Kidney (tissue), 14 donors: ENCODE measurements around the gene IQCN. TPM values are rescaled to one million over a fixed set of nuclear protein-coding genes. Genes with fewer than 3 reads are reported as not detected.

Source experiments
- DNase-seq, 5 donors: peaks; one replicate each; pipeline ENCODE4 v3.0.0-alpha.2; 2013 to 2020
- FAIRE-seq: peaks from 2 replicates; lab custom pipeline; 2012; peaks lifted over from hg19 to GRCh38; lab: Jason Lieb, UNC
- H3K27ac ChIP-seq, 2 donors: one replicate each; pipeline ENCODE4 v1.7.0; 2013; ENCODE audit warnings: low read depth in 2 of 2, low read length in 2 of 2, inconsistent platforms in 1 of 2
- H3K27me3 ChIP-seq: one replicate; pipeline ENCODE4 v1.7.1; 2013; ENCODE audit warnings: low read length, inconsistent platforms; ENCODE audit not compliant: control insufficient read depth, insufficient read depth
- H3K36me3 ChIP-seq, 3 donors: one replicate each; pipeline versions ENCODE4 v1.7.0 to v1.7.1; 2013; ENCODE audit warnings: low read length in 3 of 3, control low read depth in 1 of 3, inconsistent platforms in 1 of 3; ENCODE audit not compliant: insufficient read depth in 3 of 3, control insufficient read depth in 2 of 3
- H3K4me1 ChIP-seq, 3 donors: one replicate each; pipeline versions ENCODE4 v1.7.0 to v1.7.1; 2013; ENCODE audit warnings: low read length in 3 of 3, inconsistent platforms in 1 of 3, low read depth in 1 of 3; ENCODE audit not compliant: control insufficient read depth in 2 of 3, insufficient read depth in 2 of 3
- H3K4me3 ChIP-seq, 3 donors: one replicate each; pipeline versions ENCODE4 v1.7.0 to v1.8.1; 2013; ENCODE audit warnings: low read length in 3 of 3, control low read depth in 1 of 3, inconsistent platforms in 1 of 3
- H3K9ac ChIP-seq, 3 donors: one replicate each; pipeline versions ENCODE4 v1.7.0 to v1.7.1; 2013; ENCODE audit warnings: low read length in 3 of 3, control low read depth in 1 of 3, inconsistent platforms in 1 of 3
- H3K9me3 ChIP-seq, 3 donors: one replicate each; pipeline versions ENCODE4 v1.7.0 to v1.7.1; 2013; ENCODE audit warnings: low read length in 3 of 3, control low read depth in 1 of 3, inconsistent platforms in 1 of 3; ENCODE audit not compliant: control insufficient read depth in 2 of 3, insufficient read depth in 1 of 3
- intact Hi-C: fragments of 100-400 bp; cut with DNase I; formaldehyde crosslinking; loops from one replicate; pipeline ENCODE4 v1.11.1; 2022
- polyA plus RNA-seq: library from polyadenylated mRNA; stranded (reverse); fragments of 350-450 nt; fragmentation: Illumina TruSeq; extraction: RNeasy Lipid Tissue Mini Kit (QIAGEN cat#74804); gene quantifications from one replicate; pipeline ENCODE4 v1.2.3, GENCODE V29; 2014; ENCODE audit warnings: low read depth, low replicate concordance; ENCODE audit not compliant: insufficient read depth
- total RNA-seq: library from RNA; stranded (reverse); fragmentation: NEBNext Ultra II Directional; extraction: Animal tissue kit (Norgen Biotek cat#: 25700); gene quantifications from one replicate; pipeline ENCODE4 v1.2.1, GENCODE V29; 2021
- TF ChIP-seq, protein P1 (sequence below): IDR thresholded peaks from 3 replicates; pipeline ENCODE4 v1.5.1; 2012; ENCODE audit warnings: mild to moderate bottlenecking, moderate library complexity, borderline replicate concordance; ENCODE audit not compliant: insufficient read depth; ENCODE audit errors: extremely low read depth
- donor health status: control.
- donor health status: control.
- donor health status: control.
- donor health status: control.
- donor health status: control.
- donor health status: DM: yes; HTN: yes; CAD: no.
- donor health status: Normal renal cell carcinoma (clear cell type).

IQCN gene
- total and polyA plus RNA-seq, 2 donors from 2014 or later = 0.82 to 6.3 TPM

- Histone ChIP-seq H3K9ac (no peak overlapping the region), H3K9me3 (no peaks in the 10 kb centered on the region), H3K4me1 (no peaks in the 10 kb centered on the region), H3K27ac (no peak overlapping the region), H3K36me3 (peaks cover 0 to 17% (median 2%) of the 10 kb centered on the region in 3 donors), H3K4me3 (no peak overlapping the region), H3K27me3 (no peaks in the 10 kb centered on the region)
- TF ChIP-seq, protein P1, sequence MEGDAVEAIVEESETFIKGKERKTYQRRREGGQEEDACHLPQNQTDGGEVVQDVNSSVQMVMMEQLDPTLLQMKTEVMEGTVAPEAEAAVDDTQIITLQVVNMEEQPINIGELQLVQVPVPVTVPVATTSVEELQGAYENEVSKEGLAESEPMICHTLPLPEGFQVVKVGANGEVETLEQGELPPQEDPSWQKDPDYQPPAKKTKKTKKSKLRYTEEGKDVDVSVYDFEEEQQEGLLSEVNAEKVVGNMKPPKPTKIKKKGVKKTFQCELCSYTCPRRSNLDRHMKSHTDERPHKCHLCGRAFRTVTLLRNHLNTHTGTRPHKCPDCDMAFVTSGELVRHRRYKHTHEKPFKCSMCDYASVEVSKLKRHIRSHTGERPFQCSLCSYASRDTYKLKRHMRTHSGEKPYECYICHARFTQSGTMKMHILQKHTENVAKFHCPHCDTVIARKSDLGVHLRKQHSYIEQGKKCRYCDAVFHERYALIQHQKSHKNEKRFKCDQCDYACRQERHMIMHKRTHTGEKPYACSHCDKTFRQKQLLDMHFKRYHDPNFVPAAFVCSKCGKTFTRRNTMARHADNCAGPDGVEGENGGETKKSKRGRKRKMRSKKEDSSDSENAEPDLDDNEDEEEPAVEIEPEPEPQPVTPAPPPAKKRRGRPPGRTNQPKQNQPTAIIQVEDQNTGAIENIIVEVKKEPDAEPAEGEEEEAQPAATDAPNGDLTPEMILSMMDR = no peak
- DNase-seq = no peak
- intact Hi-C loops = no loop called here
- FAIRE-seq = no peak
Measured at GRCh38 chr19:18261474-18261873, 12.8 kb downstream of the IQCN start.

DNA sequence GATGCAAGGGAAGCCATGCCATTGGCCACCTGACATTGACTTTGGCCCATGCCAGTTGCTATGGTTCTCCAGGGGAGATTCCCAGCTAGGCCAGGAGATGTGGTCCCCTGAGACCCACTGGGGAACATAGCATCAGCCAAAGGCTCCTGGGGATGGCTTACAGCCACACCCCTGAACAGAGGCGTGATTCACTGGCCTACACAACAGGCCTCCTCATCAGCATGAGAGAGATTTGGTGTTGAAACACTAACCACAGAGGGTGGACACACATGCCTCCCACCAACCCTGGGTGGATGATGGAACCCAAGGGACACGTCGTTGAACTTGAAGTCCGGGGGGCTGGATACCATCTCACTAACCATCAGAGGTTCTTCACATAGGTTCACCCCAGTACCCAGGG, 14.4 kb downstream of the IQCN start:
- DNase-seq = no peak
- intact Hi-C loops = loop anchor here (10.0 kb wide), 1 partner anchor 65 kb away; the partner anchor contains the start of gene MPV17L2
- H3K9me3 ChIP-seq = no peaks in the 10 kb centered on the region
- H3K27me3 ChIP-seq = no peaks in the 10 kb centered on the region
- FAIRE-seq = no peak
- no peak overlapping the region for H3K27ac ChIP-seq
- no peak overlapping the region for H3K9ac ChIP-seq
- TF ChIP-seq, protein P1 = no peak
- no peaks in the 10 kb centered on the region for H3K4me1 ChIP-seq
- H3K36me3 ChIP-seq = peaks cover 0 to 11% (median 0%) of the 10 kb centered on the region in 3 donors
- H3K4me3 ChIP-seq = no peak overlapping the region

DNA sequence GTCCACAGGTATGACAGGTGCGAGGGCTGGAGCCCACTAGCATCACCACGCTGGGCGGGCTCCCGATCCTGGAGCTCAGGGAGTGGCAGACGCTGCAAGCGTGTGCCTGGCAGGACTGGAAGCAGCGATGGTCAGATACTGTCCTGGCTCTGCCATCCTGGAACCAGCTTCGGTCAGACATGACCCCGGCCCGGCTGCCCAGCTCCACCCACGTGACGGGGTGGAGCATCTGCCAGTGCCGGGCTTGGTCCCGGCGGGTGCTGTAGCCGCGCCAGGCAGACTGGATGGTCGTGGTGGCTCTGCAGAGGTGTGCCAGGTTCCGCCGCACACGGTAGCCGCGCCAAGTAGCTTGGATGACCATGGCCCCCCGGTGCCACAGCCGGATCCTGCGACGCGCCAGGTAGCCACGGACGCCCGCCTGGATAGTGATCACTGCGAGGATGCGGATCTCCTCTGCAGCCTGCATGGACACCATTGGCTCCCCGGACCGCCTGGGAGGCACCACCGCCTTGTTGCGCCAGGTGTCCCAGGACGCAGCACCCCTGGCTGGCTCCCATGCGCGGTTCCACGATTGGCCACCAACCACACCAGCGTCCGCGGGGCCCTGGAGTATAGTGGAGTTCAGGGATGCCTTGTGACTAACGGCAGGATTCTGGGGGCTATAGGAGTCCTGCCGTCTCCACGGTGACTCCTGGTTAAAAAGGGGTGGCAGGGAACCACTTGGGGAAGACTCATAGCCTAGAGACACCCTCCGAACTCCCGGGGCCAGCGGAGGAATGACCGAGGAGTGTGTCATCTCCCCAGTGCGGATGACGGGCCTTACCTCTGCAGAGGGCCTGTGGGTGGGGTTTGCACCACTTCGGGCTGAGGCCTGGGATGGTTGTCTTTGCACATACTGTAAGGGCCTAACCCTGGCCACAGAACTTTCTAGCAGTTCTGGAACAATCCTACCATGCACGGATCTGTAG, 16.5 kb downstream of the IQCN start:
- TF ChIP-seq, protein P1 = no peak
- DNase-seq (no peak), FAIRE-seq (no peak)
- no peaks in the 10 kb centered on the region for H3K27me3 ChIP-seq
- H3K4me1 ChIP-seq = no peaks in the 10 kb centered on the region
- H3K36me3 ChIP-seq = peaks cover 0 to 6% (median 0%) of the 10 kb centered on the region in 3 donors
- intact Hi-C loops = loop anchor here (10.0 kb wide), 1 partner anchor 63 kb away; the partner anchor contains the start of gene MPV17L2
- H3K9ac ChIP-seq = no peak overlapping the region
- no peak overlapping the region for H3K27ac ChIP-seq
- H3K4me3 ChIP-seq = no peak overlapping the region
- H3K9me3 ChIP-seq = no peaks in the 10 kb centered on the region
